GM12892 (cell line): Measurements from ENCODE around the gene LMBR1.

ENCODE experiments used
- POLR2A ChIP-seq: IDR thresholded peaks from 2 replicates; pipeline ENCODE4 v1.6.1; 2011; ENCODE audit warnings: low read depth, low read length, control low read depth
- POLR2AphosphoS5 ChIP-seq: IDR thresholded peaks from 2 replicates; pipeline ENCODE4 v1.6.1; 2011; ENCODE audit warnings: low read depth, low read length, control low read depth

DNA sequence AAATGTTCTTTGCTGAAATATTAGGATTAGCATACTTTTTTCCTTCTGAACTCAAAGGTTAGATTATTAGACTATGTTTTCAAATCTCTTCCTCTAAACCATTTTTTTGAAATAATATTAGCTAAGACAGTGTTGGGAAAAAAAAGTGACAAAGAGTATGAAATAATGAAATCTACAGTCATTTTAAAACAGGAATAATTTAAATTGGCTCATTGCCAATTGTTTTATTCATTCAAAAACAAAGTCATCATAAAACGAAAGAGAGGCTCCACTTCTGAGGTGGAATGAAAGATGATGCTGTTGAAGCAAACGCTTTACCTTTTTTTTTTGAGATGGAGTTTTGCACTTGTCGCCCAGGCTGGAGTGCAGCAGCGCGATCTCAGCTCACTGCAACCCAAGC is 201.2 kb downstream of the LMBR1 start:
- TF ChIP-seq POLR2A = no peak
- no peak for TF ChIP-seq POLR2AphosphoS5
